Right lung (tissue), 10 donors: Measurements from ENCODE around the gene LIMS1. TPM values are rescaled to one million over a fixed set of nuclear protein-coding genes. Genes with fewer than 3 reads are reported as not detected.
"Not testable (repeated sequence)": the region's sequence is repeated elsewhere in the genome, so short reads cannot be mapped to it uniquely, and the experiment has no call there.

Experiments used
- DNase-seq, 2 donors: peaks; one replicate each; pipeline ENCODE4 v3.0.0-alpha.2; 2013
- long read RNA-seq, 8 donors: transcript quantifications; one replicate each; lab custom pipeline, GENCODE V29; 2026
- polyA plus RNA-seq, 5 donors: library from polyadenylated mRNA; unstranded; fragments of 120-200 nt; gene quantifications; one replicate each; pipeline versions ENCODE4 v1.2.1 to v1.2.3, GENCODE V29; 2013; ENCODE audit warnings: inconsistent platforms in 1 of 5, low replicate concordance in 1 of 5; ENCODE audit not compliant: insufficient read length in 5 of 5, insufficient read depth in 1 of 5

Gene LIMS1, protein sequence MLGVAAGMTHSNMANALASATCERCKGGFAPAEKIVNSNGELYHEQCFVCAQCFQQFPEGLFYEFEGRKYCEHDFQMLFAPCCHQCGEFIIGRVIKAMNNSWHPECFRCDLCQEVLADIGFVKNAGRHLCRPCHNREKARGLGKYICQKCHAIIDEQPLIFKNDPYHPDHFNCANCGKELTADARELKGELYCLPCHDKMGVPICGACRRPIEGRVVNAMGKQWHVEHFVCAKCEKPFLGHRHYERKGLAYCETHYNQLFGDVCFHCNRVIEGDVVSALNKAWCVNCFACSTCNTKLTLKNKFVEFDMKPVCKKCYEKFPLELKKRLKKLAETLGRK
- polyA plus RNA-seq: 10 to 100 TPM; 47.1 to 79.7 (median 66.3) TPM
- long read RNA-seq, donor 1, full-length matches to known transcripts: 27 of 38 reads
- long read RNA-seq, donor 1, partial matches to known transcripts: 11 of 38 reads
- long read RNA-seq, donor 1, other reads (novel, unspliced or antisense): 0 of 38 reads
- long read RNA-seq, donor 2, full-length matches to known transcripts: 13 of 21 reads
- long read RNA-seq, donor 2, partial matches to known transcripts: 8 of 21 reads
- long read RNA-seq, donor 2, other reads (novel, unspliced or antisense): 0 of 21 reads
- long read RNA-seq, donor 3, full-length matches to known transcripts: 19 of 19 reads
- long read RNA-seq, donor 3, partial matches to known transcripts: 0 of 19 reads
- long read RNA-seq, donor 3, other reads (novel, unspliced or antisense): 0 of 19 reads
- long read RNA-seq, donor 4, full-length matches to known transcripts: 10 of 10 reads
- long read RNA-seq, donor 4, partial matches to known transcripts: 0 of 10 reads
- long read RNA-seq, donor 4, other reads (novel, unspliced or antisense): 0 of 10 reads
- long read RNA-seq, donor 5, full-length matches to known transcripts: 32 of 47 reads
- long read RNA-seq, donor 5, partial matches to known transcripts: 15 of 47 reads
- long read RNA-seq, donor 5, other reads (novel, unspliced or antisense): 0 of 47 reads
- long read RNA-seq, donor 6, full-length matches to known transcripts: 16 of 28 reads
- long read RNA-seq, donor 6, partial matches to known transcripts: 12 of 28 reads
- long read RNA-seq, donor 6, other reads (novel, unspliced or antisense): 0 of 28 reads
- long read RNA-seq, donor 7, full-length matches to known transcripts: 8 of 8 reads
- long read RNA-seq, donor 7, partial matches to known transcripts: 0 of 8 reads
- long read RNA-seq, donor 7, other reads (novel, unspliced or antisense): 0 of 8 reads
- long read RNA-seq, donor 8, full-length matches to known transcripts: 8 of 8 reads
- long read RNA-seq, donor 8, partial matches to known transcripts: 0 of 8 reads
- long read RNA-seq, donor 8, other reads (novel, unspliced or antisense): 0 of 8 reads

DNA sequence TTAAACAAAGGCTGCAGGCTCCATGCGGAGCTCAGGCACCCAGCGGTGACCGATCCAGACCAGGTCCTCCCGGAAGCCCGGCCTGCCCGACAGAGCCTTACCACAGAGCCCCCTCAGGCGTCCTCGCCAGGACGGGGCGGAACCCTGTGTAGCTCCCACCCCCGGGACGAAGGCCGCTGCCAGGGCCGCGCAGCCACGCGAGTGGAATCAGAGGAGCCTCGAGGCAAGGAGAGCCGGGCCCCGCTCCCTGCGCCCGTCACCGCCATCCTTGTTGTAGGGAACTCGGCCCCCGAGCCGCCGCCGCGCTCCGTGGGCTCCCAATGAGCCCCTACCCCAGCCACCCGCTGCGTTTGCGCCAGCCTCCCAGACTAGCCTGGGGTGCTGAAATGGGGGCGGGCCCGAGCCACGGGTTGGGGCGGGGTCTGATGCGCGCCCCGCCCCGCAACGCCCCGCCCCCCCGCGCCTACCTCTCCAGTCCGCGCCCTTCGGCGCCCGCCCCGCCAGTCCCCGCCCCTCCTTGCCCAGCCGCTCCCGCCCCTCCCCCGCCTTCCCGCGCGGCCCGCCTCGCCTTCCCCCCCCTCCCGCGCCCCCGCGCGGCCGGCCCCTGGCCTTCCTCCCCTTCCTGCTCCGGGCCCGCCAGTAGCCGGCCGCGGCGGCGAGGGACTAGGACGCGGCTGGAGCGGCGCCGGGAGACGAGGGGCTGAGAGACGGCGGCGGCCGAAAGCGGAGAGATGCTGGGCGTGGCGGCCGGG lies at the start of gene LIMS1:
LIMS1 (plus strand) TSS at position 639 of the 752 bp plus-strand sequence; CDS start at position 732, 93 bp downstream.
- peak; percentile 91 to 92 for DNase-seq

DNA sequence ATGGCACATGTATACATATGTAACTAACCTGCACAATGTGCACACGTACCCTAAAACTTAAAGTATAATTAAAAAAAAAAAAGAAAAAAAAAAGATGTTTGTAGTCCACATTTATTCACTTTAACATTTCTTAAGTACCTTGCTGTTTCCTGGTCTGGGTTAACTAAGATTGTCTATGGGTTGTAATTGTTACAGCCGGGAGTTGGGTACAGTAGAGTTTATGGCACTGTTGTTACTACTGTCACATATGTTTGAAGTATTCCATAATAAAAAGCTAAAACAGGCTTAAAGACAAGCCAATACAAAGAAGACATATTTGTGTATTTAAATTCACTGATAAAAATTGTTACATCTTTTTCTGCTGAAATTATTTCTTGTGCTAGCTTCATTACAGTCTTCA lies 49.0 kb upstream of the LIMS1 start:
- no peak for DNase-seq

DNA sequence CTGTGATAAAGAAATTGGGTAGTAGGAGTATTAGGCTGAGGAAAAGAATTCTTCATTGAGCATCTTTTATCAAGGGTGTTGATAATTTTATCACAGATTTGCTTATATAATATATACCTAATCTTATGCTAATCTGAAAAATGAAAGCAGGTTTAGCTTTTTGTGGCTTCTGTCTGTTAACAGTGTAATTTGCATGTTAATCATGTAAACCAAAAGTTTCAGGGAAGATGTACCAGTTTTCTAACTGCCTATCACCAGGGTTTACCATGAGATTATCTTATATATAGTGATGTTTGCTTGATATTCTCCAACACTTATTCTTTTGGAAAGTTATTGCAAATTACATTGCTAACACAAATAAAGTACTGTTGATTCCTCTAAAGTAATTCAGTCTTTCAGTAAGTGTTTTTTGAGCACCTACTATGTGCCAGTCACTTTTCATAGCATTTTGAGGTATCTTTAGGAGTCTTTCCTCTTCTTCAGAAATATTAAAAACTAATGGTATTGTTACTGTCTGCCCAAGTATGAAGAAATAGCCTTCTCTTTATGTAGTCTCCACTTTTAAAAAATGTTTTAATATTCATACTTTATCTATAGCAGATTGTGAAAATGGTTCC lies 43.7 kb upstream of the LIMS1 start:
- no peak for DNase-seq

DNA sequence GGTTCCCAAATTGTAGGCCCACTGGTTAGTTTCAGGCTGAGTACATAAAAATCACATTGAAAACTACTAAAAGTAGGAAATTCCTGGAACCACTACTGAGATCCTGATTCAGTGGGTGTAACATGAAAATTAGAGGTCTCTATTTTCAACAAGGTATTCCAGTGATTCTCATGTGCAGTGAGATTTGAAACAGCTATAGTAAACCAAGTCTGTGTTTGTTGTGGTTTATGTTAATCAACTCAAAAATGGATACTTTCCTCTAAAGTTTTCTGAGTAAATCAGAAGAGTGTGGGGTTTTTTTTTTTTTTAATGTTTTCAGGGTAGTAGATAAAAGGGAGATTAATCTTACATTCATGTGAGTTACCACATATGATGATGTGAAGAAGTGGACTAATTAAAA lies 42.4 kb upstream of the LIMS1 start:
- no peak for DNase-seq

DNA sequence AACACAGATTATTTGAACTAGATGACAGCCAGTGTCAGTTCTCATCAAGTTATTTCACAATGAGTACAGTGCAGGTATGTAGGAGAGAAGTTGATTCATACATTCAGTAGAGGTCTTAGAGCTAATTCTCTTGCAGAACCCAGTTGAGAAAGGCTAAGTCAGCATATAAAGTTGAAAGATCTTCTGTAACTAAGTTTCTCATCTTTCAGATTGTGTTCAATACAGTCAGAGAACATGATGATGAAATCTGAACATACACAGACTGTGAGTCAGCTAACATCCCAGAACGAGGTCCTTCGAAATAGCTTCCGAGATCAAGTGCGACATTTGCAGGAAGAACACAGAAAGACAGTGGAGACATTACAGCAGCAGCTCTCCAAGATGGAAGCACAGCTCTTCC lies 41.9 kb upstream of the LIMS1 start:
- no peak for DNase-seq

DNA sequence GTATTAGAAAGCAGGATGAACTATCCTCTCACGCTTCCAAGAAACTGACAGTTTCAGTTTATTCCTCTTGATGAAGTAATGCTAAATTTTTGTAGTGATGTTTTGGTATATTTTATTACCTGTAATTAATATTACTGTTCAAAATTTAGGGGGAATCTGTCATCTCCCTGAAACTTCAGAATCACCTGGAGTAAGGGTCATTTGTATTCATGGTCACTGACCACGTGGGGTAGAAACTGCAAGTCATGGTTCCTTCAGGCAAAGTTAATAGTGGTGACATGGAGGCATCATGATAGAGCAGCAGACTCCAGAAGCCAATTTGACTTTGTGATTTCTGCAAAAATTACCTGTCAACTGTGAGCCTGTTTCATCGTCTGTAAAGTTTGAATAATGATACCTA lies 38.1 kb upstream of the LIMS1 start:
- DNase-seq: not testable (repeated sequence)

DNA sequence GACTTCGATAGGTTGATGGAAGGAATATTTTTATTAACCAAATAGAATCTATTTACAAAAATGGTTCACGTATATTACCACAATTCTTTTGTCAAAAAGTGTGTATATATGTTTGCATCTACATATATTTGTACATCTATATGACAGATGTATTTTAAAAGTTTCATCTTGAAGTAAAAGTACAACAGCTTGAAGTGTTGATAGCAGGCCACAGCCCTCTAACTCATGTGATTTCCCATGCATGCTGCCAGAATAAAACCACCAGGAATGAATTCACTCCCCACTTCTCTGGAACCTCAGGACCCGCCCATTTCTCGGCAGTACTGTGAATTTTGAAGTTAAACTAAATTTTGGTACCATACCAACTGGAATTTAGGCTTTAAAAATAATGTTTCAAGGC lies 26.6 kb upstream of the LIMS1 start:
- not testable (repeated sequence) for DNase-seq

DNA sequence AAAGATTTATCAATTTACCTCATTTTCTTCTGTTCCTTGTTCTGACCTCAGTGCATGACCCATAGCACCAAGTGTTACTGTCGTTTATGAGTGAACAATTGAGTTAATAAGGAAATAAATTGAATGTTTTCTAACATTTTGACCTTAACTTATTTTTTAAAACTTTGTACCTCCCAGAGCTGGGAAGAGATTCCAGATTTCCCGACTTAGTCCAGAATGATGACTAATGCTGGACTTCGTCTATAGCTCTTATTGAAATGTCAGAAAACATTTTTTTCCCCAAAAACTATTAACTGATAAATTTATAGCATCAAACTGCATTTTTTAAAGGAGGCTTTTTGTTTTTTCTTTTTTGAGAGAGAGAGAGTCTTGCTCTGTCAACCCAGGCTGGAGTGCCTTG lies 21.8 kb upstream of the LIMS1 start:
- DNase-seq: not testable (repeated sequence)

DNA sequence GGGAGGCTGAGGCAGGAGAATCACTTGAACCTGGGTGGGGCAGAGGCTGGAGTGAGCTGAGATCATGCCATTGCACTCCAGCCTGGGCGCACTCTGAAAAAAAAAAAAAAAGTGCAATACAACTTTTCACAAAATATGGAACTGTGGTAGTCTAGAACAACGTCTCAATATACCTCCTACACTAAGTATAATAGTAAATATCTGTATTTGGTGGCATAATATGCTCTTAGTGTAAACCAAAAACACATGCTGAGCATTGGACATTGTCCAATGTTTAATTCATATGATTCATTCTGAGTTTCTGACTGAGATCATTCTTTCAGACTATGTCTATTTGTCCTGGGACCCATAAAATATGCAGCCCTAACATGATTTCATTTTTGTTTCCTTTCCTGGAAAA lies 19.8 kb upstream of the LIMS1 start:
- not testable (repeated sequence) for DNase-seq

DNA sequence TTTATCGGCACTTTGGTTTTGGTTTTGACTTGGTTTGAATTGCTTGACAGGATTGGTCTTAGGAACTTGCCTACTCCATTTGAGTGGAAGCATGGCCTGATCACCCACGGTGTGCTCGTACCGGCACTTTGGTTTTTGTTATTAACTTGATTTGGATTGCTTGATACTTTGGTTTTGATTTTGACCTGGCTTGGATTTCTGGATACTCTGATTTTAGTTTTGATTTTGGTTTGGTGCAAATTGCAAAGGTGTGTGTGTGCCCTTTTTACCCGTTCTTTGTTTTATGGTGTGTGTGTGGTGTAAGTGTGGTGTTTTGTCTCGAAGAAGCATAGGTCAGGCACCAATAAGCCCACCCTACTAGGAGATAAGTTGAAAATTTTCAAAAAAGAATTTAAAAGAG lies 9.6 kb upstream of the LIMS1 start:
- not testable (repeated sequence) for DNase-seq

DNA sequence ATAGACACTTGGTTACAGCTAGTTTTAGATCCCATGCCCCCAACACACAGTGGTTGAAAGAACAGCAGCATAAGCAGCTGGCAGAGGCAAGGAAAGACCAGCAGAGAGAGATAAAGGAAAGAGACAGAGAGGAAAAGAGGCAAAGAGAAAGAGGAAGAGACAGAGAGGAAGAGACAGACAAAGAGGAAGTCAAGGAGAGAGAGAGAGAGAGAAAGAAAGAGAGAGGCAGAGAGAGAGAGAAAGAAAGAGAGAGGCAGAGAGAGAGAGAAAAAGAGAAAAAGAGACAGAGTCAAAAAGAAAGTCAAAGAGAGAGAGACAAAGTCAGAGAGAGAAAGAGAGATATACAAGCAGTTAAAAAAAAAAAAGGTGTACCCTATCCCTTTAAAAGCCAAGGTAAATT lies 9.0 kb upstream of the LIMS1 start:
- not testable (repeated sequence) for DNase-seq

DNA sequence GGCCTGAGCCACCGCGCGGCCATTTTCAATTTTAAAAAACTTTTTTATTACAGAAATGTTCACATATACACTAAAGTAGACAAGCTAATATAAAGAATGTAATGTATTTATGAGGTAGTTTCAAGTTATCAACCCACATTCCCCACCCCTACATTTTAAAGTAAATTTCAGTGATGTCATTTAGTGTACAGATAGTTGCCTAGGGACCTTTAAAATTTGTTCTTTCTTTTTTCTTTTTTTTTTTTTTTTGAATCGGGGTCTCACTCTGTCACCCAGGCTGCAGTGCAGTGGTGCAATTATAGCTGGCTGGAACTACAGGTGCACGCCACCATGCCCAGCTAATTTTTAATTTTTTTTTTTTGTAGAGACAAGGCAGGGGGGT lies 2.6 kb upstream of the LIMS1 start:
- no peak for DNase-seq

DNA sequence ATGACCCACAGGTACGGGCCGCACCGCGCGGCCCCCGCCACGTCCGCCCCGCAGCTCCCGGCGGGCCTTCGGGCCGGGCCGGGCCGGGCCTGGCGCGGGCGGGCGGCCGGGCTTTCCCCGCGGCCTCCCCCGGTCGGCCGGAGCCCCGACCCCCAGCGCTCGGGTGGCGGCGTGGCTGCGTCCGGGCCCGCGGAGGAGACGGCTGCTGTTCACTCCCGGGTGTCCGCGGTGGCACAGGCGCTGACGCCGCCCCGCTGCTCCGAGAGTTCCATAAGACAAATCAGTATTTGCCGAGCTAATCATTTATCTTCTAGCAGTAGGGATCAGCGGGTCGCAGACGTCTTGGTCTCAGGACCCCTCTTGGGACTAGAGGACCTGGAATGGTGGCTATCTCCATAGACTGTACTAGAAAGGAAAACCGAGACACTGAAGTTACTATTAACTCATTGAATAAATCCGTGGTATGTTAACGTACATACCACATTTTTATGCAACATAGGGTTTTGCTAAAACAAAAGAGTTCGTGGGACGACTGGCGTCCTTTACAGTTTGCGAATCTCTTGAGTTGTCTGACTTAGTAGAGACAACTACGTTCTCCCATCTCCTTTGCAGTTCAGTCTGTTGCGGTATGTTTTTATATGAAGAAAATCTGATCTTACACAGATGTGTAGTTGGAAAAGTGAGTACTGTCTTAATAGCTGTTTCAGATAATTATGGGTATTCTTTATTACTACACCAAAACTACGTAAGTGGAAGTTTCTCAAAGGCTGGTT lies 500 bp downstream of the LIMS1 start:
- peak; percentile 52 to 55 for DNase-seq

DNA sequence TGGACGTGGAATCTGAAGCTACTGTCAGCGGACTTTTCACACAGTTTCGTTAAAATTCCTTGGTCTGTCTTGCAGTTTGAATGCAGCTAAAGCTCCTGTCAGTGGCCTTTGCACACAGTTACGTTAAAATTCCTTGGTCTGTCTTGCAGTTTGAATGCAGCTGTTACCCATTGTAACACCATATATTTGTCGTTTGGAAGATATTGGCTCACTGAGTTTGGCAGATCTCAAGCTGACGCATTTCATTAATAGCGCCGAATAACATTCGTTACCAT lies 1.0 kb downstream of the LIMS1 start:
- DNase-seq: peak in 1 of 2 donors; percentile 54

DNA sequence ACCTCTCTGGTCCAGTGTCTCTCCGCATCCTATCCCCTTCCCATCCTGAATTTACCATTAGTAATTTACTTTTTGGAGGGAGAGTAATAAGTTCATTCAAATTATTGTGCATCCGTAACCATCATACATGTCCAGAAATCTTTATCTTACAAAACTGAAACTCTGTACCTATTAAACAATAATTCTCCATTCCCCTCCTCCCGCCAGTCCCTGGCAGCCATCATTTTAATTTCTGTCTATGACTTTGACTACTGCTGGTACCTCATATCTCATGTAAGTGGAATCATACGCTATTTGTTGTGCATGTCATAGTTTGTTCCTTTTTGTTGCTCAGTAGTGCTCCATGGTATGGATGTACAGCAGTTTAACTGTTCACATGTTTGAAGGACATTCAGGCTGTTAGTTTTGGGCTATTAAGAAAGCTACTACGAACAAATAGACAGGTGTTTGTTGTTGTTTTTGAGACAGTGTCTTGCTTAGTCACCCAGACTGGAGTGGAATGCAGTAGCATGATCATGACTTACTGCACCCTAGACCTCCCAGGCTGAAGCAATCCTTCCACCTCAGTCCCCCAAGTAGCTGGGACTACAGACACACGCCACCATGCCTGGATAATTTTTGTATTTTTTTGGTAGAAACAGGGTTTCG lies 2.0 kb downstream of the LIMS1 start:
- DNase-seq: no peak

DNA sequence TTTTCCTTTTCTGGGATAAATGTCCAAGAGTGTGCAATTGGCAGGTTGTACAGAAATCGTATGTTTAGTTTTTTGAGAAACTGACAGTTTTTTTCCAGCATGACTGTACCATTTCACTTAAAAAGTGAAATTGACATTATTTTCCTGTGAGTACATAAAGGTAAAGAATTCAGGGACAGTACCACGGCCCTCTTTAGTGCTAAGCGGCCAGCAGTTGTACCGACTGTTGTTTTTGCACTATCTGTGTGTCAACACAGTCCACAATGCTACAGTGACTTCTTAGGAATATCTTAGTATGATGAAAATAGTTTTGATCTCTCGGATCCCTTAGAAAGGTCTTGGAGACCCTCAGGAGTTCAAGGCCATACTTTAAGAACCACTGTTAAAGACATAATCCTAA lies 2.6 kb downstream of the LIMS1 start:
- DNase-seq: no peak

DNA sequence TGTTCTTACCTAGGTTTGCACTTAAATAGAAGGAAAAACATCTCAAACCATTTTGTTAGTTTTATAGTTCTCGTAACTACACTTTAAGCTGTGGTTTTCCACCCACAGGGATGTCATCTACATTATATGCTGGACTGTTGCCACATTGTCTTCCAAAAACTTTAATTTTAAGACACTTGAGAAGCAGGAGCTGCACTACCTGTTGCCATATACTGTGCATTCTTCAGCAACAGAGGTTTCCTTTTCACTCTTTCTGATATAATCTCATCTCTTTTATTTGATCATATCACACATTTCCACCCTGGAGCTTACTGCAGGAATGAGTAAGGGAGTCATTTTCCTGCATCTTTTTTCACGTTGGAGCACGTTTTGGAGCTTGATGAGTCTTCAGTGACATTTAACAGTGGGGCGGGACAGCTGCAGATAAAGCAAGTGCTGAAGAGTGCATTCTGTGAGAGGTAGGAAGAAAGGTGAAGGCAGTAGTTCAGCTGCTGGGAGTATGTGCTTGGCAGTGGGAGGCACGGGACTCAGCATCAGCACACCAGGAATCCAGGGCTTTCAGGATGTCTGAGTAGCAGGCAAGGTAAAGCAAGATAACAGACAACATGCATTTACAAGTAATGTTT lies 3.8 kb downstream of the LIMS1 start:
- no peak for DNase-seq

DNA sequence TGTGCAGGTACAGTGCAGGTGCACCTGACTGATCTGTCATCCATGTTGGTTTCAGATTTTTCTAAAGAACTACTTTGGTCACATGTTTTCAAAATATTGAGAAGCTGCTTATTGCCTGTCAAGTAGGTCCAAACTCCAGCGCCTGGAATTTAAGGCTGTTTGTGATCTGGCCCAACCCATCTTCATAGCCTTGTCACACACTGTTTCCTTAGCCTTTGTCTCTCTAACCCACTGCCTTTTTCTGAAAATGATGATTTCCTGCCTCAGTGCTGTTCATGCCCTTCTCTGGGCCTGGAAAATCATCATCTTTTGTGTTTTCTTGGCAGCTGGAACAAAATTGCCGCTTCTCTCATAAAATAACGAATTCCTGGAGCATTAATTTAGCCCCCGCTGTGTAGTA lies 7.2 kb downstream of the LIMS1 start:
- no peak for DNase-seq

DNA sequence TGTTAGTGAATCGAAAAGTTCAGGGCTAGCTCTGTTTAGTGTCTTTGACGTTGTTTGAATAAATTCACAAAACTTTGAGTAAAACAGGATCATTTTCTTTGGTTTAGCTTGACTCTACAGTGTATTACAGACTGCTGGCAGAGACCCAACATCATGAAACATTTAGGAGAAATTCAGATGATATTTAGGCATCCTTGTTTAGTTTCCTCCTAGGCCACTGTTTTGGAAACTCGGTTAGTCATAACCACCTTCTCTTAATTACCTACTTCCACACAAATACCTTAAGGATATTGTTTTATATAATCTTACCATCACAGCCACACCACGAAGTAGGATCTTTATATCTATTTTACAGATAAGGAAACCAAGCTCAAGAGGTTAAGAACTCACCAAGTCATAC lies 7.8 kb downstream of the LIMS1 start:
- DNase-seq: no peak
